ENCODE measurements around the gene KIF26B.

Gene KIF26B

DNA sequence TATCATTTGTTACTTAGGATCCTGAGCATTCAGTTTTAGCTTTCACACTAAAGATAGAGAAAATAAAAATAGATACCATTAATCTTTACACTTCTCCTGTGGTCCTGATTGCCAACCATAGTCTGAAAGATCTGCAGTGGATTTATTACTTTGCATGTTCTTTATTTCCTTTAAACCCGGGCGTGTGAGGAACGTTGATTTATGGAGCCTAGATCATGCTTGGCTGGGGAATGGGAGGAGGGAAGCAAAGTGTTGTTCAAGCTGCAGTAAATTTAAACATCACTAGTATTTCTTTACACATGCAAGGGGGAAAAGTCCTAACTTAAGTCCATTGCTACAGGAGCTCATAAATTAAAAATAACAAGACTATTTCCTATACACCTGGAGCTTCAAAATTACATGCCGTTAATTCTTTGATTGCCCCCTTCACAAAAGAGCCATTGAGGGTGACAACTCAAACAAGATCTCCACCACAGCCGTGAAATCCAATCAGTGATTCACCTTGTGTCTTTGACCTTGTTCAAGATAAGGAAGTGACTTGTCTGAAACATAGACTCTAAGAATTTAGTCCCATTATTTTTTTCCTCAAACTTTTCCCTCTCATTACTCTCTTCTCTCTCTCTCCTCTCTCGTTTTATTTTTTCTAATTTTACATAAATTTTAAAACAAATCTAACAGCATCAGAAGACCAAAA, 282.7 kb downstream of the KIF26B start:
- no peak for DNase-seq

DNA sequence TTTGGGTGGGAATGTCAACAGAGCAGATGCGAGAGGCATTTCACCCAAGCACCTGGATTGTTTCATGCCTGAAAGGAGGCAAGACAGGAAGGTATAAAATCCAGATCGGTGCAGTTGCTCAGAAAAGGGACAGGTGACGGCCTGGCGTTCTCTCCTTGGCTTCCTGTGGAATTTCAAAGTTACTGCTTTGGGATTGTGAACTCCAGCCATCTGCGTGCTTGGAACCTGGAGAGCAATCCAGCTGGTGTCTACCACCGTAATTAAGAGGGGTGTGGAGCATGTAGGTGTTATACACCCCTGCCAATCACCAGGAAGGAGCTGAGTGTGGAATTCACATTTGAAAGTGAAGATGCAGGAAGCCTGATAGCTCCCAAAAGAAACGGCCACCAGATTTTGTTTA, 286.1 kb downstream of the KIF26B start:
- DNase-seq, result no peak

DNA sequence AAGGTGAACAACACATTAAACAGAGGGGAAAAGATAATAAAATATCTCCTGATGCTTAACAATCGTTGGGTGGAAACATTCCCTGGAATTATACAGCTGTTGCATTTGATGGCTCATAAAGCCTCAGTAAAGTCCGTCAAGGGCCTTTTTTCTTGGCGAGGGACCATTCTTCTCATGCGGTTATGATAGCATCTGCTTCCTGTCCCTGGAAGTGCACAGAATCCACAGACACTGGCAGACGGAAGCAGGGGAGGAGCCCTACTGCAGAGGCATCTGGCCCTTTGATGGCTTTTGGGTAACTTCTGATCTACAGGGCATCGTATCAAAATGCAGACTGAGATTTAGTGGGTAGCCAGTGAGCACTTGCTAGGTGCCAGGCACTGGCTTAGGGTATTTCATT, 286.9 kb downstream of the KIF26B start:
- DNase-seq, result no peak

DNA sequence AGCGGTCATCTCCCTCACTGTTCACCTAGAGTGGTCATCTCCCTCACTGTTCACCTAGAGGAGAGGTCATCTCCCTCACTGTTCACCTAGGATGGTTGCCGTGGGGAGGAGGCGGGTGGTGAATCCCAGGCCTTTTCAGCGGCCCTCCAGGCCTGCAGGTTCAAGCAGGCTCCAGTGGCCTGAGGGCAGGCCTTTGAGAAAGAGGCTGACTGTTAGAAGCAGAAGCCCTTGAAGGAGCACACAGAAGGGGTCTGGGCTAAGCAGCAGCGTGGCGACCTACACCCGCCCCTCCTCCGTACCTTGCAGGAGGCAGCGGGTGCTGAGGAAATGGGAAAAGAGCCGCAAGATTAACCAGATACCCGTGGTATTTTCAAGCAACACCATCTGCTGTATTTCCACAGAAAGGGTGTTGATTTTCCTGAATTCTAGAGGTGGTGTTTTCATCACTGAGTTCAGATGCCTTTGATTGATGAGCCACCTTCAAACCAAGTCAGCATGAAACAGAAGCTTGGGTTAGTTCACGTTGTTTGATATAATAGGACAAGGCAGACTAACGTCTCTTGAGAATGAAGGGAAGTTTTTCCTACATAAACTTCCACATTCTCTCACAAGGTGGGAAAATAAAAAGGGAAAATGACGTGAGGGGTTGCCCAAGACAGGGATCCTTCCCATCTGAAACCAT, 289.5 kb downstream of the KIF26B start:
- DNase-seq, result no peak

DNA sequence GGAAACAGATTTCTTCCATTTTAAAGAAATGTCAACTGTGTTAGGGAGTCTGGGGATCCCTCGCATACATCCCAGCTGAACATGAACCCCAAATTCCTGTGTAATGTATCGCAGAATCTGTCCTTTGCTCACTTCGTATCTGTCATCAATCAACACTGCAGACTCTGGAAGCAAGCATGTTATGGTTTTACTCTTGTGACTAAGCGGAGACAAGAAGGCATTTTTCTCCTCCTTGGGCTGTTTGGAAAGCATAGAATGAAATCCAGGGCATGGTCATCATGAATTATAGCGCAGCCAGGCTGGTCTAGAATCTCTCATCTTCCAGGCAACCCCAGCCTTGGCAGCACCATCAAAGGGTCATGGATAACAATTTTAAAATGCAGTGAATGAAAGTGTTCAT, 290.2 kb downstream of the KIF26B start:
- DNase-seq, result no peak

DNA sequence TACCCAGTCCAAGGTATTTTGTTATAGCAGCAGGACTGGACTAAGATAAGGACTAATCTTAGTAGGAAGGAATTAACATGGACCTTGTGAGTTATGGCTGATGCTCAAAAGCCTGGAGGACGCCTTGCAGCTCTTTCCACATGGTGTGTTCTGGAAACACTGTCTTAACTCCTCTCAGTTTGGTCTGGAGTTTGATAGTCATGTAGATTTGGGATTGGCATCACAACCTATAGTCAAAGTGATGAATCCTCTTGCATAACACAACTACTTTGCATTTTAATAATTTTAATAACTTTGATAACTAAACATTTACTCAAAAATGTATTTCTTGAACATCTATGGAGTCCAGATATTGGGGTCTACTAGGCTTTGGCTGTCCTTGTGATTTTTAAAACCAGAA, 293.7 kb downstream of the KIF26B start:
- no peak for DNase-seq

DNA sequence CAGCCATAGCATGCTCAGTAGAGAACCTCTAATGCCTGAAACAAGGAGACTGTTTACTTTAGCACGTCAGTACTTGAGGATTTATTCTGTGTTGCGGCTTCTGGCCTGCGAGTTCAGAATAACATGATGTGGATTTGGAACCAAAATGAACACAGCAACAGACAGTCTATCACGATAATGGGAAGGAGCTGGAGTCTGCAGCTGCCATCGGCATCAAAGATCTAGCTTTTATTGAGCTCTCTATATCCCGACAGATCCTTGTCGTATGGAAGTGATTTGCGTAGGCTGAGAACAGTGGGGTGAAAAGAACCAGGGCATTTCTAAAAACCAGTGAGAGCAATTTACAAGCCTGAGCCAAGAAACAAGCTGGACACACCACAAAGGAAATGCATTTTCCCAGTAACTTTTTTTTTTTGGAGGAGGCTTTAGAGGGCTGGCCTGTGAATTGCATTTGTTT, 294.2 kb downstream of the KIF26B start:
- no peak for DNase-seq

DNA sequence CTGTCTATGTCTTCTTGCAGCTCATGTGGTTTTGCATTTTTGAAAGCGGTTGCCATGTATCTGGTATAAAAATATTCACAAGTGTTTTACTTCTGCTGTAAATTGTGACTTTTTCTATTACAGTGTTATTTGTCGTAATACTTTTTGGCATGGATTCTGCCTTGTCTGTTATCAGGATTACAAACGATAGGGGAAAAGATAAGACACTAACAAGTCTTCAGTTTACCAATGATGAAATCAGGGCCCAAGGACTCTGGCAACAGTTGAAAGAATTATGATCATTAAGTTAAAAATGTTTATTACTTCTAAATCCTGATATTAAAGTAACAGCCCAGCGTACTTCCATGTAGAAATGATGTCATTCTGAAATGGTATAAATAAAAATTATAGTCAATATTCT, 298.8 kb downstream of the KIF26B start:
- DNase-seq, result no peak

DNA sequence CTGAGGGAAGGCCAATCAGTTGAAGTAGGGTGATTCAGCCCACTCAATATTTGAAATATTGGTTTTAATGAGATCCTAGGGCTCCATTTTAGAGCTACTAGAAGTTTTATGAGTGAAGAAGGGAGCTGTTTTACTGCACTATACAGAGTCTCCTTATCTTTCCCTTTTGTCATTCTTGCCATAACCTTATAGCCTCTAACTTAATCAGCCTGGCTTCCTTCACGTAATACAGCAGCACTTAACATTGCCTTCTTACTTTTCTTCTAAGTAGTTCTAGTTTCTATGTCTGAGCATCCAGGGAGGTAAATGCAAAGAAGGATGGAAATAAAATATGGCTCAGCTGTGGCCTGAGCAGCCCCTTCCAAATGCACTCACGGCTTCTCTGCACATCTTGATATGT, 299.3 kb downstream of the KIF26B start:
- DNase-seq, result no peak

DNA sequence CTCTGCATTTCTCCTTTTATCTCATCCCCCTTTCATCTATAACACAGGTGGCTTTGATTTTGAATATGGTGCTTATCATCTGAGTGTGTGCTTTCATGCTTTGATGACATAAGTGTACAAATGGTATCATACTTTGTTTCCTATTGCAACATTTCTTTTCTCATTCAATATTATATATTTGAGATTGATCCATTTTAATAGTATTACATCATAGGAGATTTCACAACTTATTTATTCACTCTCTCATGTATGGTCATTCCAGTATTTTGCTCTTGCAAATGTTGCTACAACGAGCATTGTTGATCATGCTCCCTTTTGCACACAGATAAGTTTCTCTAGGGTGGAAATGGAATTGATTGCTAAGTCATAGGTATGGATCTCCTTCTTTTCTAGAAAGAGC, 302.8 kb downstream of the KIF26B start:
- no peak for DNase-seq

DNA sequence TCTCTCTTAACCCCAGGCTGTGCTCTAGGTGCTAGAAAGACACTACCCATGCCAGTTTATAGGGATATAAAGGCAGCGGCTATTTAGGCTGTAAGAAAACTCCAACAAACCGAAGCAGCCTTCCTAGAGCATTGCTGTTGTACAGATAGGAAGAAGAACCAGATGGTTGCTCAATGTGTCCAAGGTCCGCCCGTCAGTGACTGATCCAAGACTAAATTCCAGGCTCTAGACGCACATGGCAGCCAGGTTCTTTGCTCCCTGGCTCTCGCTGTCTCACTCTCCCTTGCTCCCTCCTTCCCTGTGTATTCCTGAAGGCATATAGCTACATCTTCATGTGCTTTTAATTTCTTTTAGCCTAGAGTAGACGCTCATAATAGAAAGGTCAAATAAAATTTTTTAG, 303.4 kb downstream of the KIF26B start:
- no peak for DNase-seq

DNA sequence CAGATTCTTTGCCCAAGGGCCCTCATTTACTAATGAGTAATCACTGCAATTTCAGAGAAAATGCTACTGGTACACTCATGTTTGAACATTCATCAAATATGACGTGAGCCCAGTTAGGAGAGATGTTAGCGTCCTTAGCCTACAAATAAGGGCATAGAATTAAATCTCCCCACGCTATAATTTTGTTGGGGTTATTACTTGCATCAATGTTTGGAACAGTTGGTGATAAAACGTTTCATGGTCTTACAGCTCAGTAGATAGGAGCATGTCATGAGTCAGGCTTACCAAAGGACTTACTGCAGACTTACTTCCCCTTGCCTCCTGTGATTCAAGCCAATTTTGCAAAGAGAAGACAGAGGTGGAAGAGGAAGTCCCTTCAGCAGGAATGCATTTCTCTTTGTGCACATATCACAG, 304.0 kb downstream of the KIF26B start:
- DNase-seq, result no peak

DNA sequence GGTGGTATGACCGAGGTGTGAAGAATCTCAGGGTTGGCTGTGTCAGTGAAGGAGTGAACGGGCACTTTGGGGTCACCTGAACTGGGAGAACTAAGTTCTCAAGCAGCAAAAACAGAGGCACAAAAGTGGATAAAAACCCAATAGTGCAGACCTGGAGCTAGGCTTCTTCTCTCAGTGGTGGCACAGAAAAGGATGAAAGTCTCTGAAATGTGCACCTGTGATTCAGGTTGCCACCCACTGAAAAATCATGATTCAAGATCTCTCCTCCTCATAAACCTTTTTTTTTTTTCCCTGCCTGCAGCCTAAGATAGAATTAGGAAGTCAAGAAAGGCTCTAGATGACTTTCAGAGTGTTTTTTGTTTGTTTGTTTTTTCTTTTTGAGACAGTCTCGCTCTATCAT, 304.8 kb downstream of the KIF26B start:
- no peak for DNase-seq

DNA sequence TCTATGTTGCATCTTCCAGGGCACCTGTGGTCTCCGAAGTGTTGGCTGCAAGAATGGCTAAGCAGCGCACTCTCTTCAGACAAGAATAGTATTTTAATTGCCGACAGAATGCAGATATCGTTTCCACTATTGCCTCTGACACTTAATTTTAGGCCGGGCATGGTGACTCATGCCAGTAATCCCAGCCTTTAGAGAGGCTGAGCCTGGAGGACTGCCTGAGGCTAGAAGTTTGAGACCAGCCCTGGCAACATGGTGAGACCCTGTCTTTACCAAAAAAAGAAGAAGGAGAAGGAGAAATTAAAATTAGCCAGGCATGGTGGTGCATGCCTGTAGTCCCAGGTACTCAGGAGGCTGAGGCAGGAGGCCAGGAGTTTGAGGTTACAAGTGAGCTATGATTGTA, 306.9 kb downstream of the KIF26B start:
- DNase-seq, result no peak

DNA sequence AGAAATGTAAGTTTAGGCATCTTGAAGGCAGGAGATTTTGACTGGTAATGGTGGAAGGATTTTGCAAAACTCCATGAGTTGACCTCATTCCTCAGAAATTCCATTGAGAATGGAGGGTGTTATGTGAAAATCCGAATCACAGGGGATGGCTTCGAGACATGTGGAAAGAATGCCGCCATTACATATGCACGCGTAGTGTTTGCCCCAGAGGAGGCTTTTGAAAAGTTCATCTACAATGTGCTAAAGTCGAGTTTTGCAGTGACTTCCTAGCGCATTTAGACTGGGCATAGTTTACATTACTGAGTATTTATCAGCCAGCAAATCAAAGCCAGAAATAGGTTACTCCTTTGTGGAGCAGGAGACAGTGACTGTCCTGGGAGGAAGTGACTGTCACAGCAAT, 307.4 kb downstream of the KIF26B start:
- DNase-seq, result no peak

DNA sequence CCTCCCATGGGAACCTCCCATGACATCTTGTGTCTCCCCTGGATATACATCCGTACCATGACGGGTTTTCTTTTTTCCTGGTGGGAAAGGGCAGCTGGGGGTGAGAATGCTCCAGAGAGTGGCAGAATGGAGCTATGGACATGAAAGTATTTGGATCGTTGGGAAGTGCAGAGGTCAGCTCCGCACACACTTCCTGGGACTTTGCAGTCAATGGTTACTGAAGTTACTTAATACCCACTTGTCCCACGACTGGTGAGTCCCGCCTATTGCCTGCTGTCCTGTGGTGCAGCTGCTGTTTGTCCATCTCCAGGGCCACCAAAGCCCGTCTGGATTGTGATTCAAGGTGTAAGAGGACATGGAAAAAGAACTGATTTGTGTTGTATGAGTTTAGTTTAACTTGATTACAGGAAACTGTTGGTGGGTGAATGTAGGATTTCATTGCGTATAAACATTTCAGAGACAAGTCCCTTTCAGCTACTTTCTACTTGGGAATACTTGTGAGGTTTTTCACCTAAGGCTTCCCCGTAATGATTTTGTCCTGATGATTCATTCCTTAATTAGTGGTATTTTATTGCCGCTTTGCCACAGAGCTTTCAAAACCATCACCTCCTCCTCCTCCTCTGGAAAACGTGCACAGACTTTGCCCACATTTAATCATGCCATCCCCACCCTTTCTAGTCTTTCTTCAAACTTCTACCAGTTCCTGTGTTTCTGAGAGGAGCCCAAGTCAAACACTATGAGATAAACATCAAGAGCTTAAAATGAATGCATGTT, 308.8 kb downstream of the KIF26B start:
- DNase-seq, result no peak

DNA sequence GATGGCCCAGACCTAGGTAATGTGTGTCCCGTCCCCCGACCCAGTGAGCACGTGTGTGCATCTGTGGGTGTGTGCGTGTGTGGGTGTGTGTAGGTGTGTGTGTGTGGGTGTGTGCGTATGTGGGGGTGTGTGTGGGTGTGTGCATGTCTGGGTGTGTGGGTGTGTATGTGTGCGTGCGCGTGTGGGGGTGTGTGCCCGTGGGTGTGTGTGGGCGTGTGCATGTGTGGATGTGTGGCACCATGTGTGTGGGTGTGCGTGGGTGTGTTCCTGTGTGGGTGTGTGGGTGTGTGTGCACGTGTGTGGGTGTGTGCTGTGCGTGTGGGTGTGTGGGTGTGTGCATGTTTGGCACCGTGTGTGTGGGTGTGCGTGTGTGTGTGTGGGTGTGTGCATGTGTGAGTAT, 309.5 kb downstream of the KIF26B start:
- no peak for DNase-seq

DNA sequence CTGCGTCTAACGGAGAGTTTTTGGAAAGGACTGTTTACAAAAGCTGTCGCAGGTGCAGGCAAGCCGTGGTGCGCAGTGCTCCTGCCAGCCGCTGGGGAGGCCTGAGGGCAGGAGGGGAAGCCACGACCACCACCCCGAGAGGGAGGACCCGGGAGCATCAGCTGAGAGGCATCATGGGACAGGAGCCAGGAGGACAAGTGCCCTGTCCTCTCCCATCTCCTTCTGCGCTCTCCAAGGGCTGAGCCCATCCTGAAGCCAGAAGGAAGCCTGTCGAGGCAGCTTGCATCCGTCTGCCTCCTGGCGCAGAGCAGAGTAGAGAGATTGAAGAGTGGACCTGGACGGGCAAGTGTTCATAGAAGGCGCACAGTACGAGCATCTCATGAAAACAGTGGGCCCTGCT, 310.9 kb downstream of the KIF26B start:
- no peak for DNase-seq

DNA sequence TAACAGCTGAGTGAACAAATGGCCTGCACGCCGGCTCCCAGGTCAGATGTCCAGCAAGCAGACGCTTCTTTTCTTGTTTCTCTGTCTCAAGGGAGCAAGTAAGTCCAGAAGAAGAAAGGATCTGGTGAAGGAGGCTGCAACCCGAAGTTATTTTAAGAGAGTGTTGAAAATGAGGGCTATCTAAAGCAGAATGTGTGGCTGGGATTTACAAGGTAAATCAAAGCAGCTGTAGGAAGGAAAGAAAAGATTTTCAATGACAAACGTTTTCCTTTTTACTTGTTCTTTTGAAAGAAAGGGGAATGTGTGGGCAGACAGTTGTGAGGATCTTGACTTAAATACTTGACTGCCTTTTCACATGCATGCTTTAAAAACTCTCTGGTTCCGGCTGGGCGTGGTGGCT, 311.5 kb downstream of the KIF26B start:
- no peak for DNase-seq

DNA sequence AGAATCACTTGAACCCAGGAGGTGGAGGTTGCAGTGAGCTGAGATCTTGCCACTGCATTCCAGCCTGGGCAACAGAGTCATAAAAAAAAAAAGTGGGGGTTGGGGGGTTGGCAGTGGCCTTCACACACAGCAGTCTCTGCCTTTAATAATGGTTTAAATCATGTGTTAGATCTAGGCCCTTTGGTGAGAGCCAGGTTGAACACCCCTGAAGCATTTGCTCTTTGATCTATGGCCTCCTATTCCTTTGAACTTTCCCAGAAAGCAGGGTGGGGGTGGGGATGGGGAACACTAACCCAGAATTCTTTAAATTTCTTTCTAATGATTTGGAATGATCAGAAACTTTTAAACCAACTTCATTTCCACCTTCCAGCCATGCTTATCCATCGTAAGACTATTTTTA, 313.0 kb downstream of the KIF26B start:
- DNase-seq, result no peak

DNA sequence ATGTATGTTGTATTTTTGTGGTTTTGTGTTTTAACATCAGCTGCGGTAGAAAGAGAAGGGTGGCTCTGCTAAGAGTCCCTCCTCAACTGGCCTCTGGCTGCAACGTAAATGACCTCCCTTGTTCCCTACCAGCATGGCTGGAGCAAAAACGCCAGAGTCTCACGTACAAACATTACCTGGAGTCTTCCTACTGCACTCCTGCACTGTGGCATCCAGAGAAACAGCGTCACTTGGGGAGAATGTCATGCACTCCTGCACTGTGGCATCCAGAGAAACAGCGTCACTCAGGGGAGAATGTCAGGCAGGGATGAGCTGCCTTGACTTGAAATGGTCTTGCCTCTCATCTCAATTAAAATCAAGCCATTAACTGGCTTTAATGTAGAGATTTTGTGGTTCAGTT, 314.2 kb downstream of the KIF26B start:
- no peak for DNase-seq

DNA sequence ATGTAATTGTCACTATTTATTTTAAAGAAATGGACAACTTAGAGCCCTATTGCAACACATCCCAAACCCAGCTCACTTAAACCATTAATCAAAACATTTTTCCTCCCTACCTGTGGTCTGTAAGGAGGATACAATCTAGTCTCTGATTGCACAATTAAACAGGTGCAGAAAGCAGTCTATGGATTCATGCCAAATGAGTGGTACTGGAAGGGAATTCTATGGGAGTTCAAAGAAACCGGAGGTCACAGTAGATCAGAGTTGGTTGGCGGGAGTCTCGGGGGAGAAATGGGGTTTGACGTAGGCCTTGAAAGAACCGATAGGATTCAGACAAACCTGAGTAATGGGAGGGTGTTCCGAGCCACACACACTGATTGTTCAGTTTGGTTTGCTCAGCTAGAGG, 314.9 kb downstream of the KIF26B start:
- DNase-seq, result no peak

DNA sequence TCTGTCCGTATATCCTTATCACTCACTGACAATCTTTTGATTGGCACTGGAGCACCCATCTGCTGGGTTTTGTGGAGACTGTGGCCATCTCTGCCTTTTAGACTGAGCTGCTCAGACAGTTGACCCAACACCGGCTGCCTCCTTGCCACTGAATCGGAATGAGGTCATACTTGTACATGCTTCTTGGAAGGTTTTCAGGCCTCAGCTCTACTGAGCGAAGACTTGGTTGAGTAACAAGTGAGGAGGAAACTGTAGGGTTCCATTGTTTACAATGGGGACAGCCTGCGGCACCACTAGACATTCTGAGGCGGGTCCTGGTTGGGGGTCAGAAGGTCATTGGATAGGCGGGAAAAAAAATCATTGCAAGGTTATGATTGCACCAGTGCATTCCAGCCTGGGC, 320.3 kb downstream of the KIF26B start:
- no peak for DNase-seq

DNA sequence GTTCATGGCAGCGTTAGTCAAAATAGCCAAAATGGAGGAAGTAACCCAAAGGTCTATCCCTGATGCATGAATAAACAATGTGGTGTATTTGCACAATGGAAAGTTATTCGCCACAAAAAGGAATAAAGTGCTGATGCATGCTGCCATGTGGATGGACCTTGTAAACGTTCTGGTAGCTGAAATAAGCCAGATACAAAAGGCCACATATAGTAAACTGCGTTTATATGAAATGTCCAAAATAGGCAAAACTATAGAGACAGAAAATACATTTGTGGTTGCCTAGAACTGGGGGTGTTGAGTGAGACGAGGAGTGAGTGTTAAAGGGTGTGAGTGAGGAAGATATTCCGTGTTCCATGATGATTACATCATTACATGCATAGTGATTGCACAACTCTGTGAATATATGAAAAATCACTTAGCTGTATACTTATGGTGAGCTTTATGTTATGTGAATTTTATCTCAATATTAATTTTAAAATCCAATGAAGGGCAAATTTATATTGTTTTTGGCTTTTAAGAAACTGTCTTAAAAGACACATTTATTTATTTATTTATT, 321.3 kb downstream of the KIF26B start:
- DNase-seq, result no peak
